Endothelial cell of umbilical vein (primary cell): Measurements from ENCODE around the gene SMAD3. TPM values are rescaled to one million over a fixed set of nuclear protein-coding genes. Genes with fewer than 3 reads are reported as not detected.

ENCODE experiments used
- BruUV-seq: library from RNA; stranded (reverse); fragments of 400-500 nt; replicated peaks from 2 replicates; lab custom pipeline; 2021; lab: Mats Ljungman, UMichigan
- CTCF ChIA-PET: fragments of 300-600, 350-600 bp; sonication (Branson Sonifier 250); formaldehyde crosslinking; loops from one replicate; lab custom pipeline; 2021; ENCODE audit warnings: antibody characterized with exemption, inconsistent platforms; lab: Charles Lee
- POLR2A ChIA-PET: fragments of 300-600, 350-600 bp; sonication (Branson Sonifier 250); formaldehyde crosslinking; loops from one replicate; lab custom pipeline; 2021; ENCODE audit warnings: antibody characterized with exemption, inconsistent platforms; lab: Charles Lee
- DNase-seq: peaks from one replicate; pipeline ENCODE4 v3.0.0-alpha.2; 2011; ENCODE audit warnings: low read depth, low spot score
- FAIRE-seq: peaks from 2 replicates; lab custom pipeline; 2011; peaks lifted over from hg19 to GRCh38; lab: Jason Lieb, UNC
- H2AFZ ChIP-seq: 2 replicates; pipeline ENCODE4 v1.6.0; 2012; ENCODE audit warnings: low read depth, low read length, control low read depth, inconsistent platforms
- H3K27ac ChIP-seq: 2 replicates; pipeline ENCODE4 v1.5.1; 2011; ENCODE audit warnings: low read depth, mild to moderate bottlenecking, control low read depth, low read length, moderate library complexity; ENCODE audit not compliant: insufficient read depth
- H3K27me3 ChIP-seq, 2 experiments: 2 replicates each; pipeline versions ENCODE4 v1.6.0 to v1.6.1; 2011; ENCODE audit warnings: low read length in 2 of 2, mixed read lengths in 1 of 2; ENCODE audit not compliant: control insufficient read depth in 2 of 2, insufficient read depth in 2 of 2
- H3K36me3 ChIP-seq, 2 experiments: 2 replicates in 1 of 2; 3 replicates in 1 of 2; pipeline ENCODE4 v1.5.1; 2011; ENCODE audit warnings: low read length in 2 of 2, mild to moderate bottlenecking in 1 of 2, moderate library complexity in 1 of 2; ENCODE audit not compliant: control insufficient read depth in 2 of 2, insufficient read depth in 2 of 2; ENCODE audit errors: extremely low read depth in 1 of 2
- H3K4me1 ChIP-seq: 3 replicates; pipeline ENCODE4 v1.5.1; 2011; ENCODE audit warnings: mild to moderate bottlenecking, low read length; ENCODE audit not compliant: control insufficient read depth, insufficient read depth; ENCODE audit errors: extremely low read depth
- H3K4me2 ChIP-seq: 2 replicates; pipeline ENCODE4 v1.6.1; 2011; ENCODE audit warnings: low read length, control low read depth, mixed read lengths; ENCODE audit not compliant: insufficient read depth
- H3K4me3 ChIP-seq, 3 experiments: fragments of 200-600 bp in 1 of 3; sonication (generic), shearing (Covaris generic) in 1 of 3; replicated peaks in 1 of 3; 2 replicates each; pipeline ENCODE4 v1.5.1; 2011 to 2016; ENCODE audit warnings: control low read depth in 3 of 3, low read length in 3 of 3, mild to moderate bottlenecking in 2 of 3, inconsistent platforms in 1 of 3, low read depth in 1 of 3, moderate library complexity in 1 of 3; ENCODE audit not compliant: insufficient read depth in 1 of 3
- H3K79me2 ChIP-seq: 2 replicates; pipeline ENCODE4 v1.6.0; 2012; ENCODE audit warnings: low read length, inconsistent platforms; ENCODE audit not compliant: control insufficient read depth, insufficient read depth
- H3K9ac ChIP-seq: replicated peaks from 2 replicates; pipeline ENCODE3; 2011; ENCODE audit warnings: low read length, control low read depth; ENCODE audit not compliant: insufficient read depth; ENCODE audit errors: extremely low read depth
- H3K9me1 ChIP-seq: replicated peaks from 3 replicates; pipeline ENCODE4 v1.6.0; 2011; ENCODE audit warnings: mild to moderate bottlenecking, low read length; ENCODE audit not compliant: control insufficient read depth, insufficient read depth; ENCODE audit errors: extremely low read depth
- H3K9me3 ChIP-seq: replicated peaks from 2 replicates; pipeline ENCODE4 v1.5.1; 2012; ENCODE audit warnings: low read length, inconsistent platforms; ENCODE audit not compliant: control insufficient read depth, insufficient read depth
- H4K20me1 ChIP-seq: replicated peaks from 2 replicates; pipeline ENCODE3; 2011; ENCODE audit warnings: mild to moderate bottlenecking, low read length; ENCODE audit not compliant: control insufficient read depth, insufficient read depth; ENCODE audit errors: extremely low read depth
- CTCF ChIP-seq, 2 donors: IDR thresholded peaks; 1 replicate in 1 of 2; 2 replicates in 1 of 2; pipeline ENCODE4 v1.5.1; 2011; ENCODE audit warnings: low read length in 2 of 2, mild to moderate bottlenecking in 2 of 2, moderate library complexity in 2 of 2, control low read depth in 1 of 2, inconsistent platforms in 1 of 2, low read depth in 1 of 2; ENCODE audit not compliant: insufficient read depth in 1 of 2; ENCODE audit errors: extremely low read depth in 1 of 2
- EZH2 ChIP-seq: IDR thresholded peaks from 2 replicates; pipeline ENCODE4 v1.6.1; 2012; ENCODE audit warnings: borderline replicate concordance, low read depth, mild to moderate bottlenecking, moderate library complexity, low read length, inconsistent platforms; ENCODE audit not compliant: severe bottlenecking
- FOS ChIP-seq: IDR thresholded peaks from 2 replicates; pipeline ENCODE4 v1.6.1; 2011; ENCODE audit warnings: mild to moderate bottlenecking, low read length, moderate library complexity, borderline replicate concordance; ENCODE audit not compliant: insufficient read depth
- GATA2 ChIP-seq: IDR thresholded peaks from 2 replicates; pipeline ENCODE4 v1.7.0; 2011; ENCODE audit warnings: low read depth, mild to moderate bottlenecking, moderate library complexity, mixed read lengths, low read length; ENCODE audit not compliant: insufficient read length, insufficient read depth
- JUN ChIP-seq: IDR thresholded peaks from 2 replicates; pipeline ENCODE4 v1.6.1; 2011; ENCODE audit warnings: borderline replicate concordance, low read depth; ENCODE audit not compliant: insufficient read length, insufficient read depth
- MAX ChIP-seq: IDR thresholded peaks from 2 replicates; pipeline ENCODE4 v1.6.1; 2011; ENCODE audit not compliant: insufficient read depth, insufficient read length
- MYC ChIP-seq: IDR thresholded peaks from one replicate; pipeline ENCODE4 v1.6.1; 2011; ENCODE audit warnings: mild to moderate bottlenecking, low read depth, low read length
- POLR2A ChIP-seq: IDR thresholded peaks from 2 replicates; pipeline ENCODE4 v1.6.1; 2012; ENCODE audit warnings: low read depth, mild to moderate bottlenecking, control low read depth, low read length
- POLR2AphosphoS5 ChIP-seq: IDR thresholded peaks from 2 replicates; pipeline ENCODE4 v1.6.1; 2012; ENCODE audit warnings: low read depth, mild to moderate bottlenecking, control low read depth, low read length, moderate library complexity; ENCODE audit not compliant: insufficient read depth
- dilution Hi-C: fragments of 300-500 bp; cut with MboI; formaldehyde crosslinking; loops from one replicate; pipeline ENCODE4 v1.15.0; 2019; ENCODE audit warnings: low sequenced_read_pairs; ENCODE audit not compliant: extremely low pct_ligation_motif_present
- intact Hi-C: fragments of 100-400 bp; cut with micrococcal nuclease; formaldehyde crosslinking; loops from one replicate; pipeline ENCODE4 v1.10.0; 2022
- polyA plus RNA-seq, 4 experiments: library from polyadenylated mRNA; depleted of rRNA in 3 of 4; stranded (reverse) in 3 of 4; unstranded in 1 of 4; fragments of >200 nt; gene quantifications; 2 replicates each; pipeline versions ENCODE4 v1.2.1 to v1.2.3, GENCODE V29; 2011 to 2012; ENCODE audit warnings: missing spikeins in 1 of 4
- total RNA-seq: library from RNA; stranded (reverse); gene quantifications from 2 replicates; pipeline ENCODE4 v1.2.3, GENCODE V29; 2021

Gene SMAD3
- total and polyA plus RNA-seq, 2 donors (not counting 3 experiments of a cell fraction or from before 2014, with no cell fraction given) = 56.4 to 88.2 TPM

GRCh38 chr15:67186226-67186649 lies 120.8 kb downstream of the SMAD3 start:
- intact Hi-C loops = no loop called here
- peaks cover 36 to 44% of the 10 kb centered on the region in 2 experiments for H3K36me3 ChIP-seq
- no peaks in the 10 kb centered on the region for H3K4me1 ChIP-seq

GRCh38 chr15:67186688-67187087 lies 121.3 kb downstream of the SMAD3 start:
- Histone ChIP-seq H3K27ac (no peak overlapping the region), H3K4me2 (no peak overlapping the region), H3K27me3 (no peaks in the 10 kb centered on the region), H3K4me1 (no peaks in the 10 kb centered on the region), H3K79me2 (peaks cover 6% of the 10 kb centered on the region), H3K4me3 (no peak overlapping the region), H3K36me3 (peaks cover 40 to 44% of the 10 kb centered on the region in 2 experiments), H4K20me1 (no peaks in the 10 kb centered on the region), H3K9me3 (no peaks in the 10 kb centered on the region), H2AFZ (no peak overlapping the region), H3K9ac (no peak overlapping the region), H3K9me1 (no peaks in the 10 kb centered on the region)
- CTCF ChIA-PET = interaction anchor here (2.8 kb wide), 1 partner anchor 240 kb away, joined by 14 read pairs; no protein-coding TSS in a partner anchor
- no peak for FAIRE-seq
- DNase-seq = no peak
- dilution Hi-C loops = no loop called here
- TF ChIP-seq MAX (no peak), MYC (no peak), JUN (no peak), CTCF (IDR thresholded peaks at IDR 0.05; ENCODE audit: extremely low read depth in 1 of 2, insufficient read depth in 1 of 2, low read depth in 1 of 2, low read length in 2 of 2) (no peak), GATA2 (no peak), FOS (no peak), EZH2 (no peak), POLR2A (no peak), POLR2AphosphoS5 (no peak)
- BruUV-seq = no TSS peak
- intact Hi-C loops = no loop called here
- POLR2A ChIA-PET = no interaction called here

More at GRCh38 chr15:67186226-67186649, 120.8 kb downstream of the SMAD3 start:
- Histone ChIP-seq H2AFZ (no peak overlapping the region), H3K4me2 (no peak overlapping the region), H3K4me3 (no peak overlapping the region), H3K27ac (no peak overlapping the region), H3K79me2 (peaks cover 6% of the 10 kb centered on the region), H3K9ac (no peak overlapping the region), H4K20me1 (no peaks in the 10 kb centered on the region), H3K9me3 (no peaks in the 10 kb centered on the region), H3K9me1 (no peaks in the 10 kb centered on the region), H3K27me3 (no peaks in the 10 kb centered on the region)
- no peak for TF ChIP-seq JUN
- no peak for TF ChIP-seq POLR2A
- DNase-seq = no peak
- dilution Hi-C loops = no loop called here
- no TSS peak for BruUV-seq
- CTCF ChIA-PET = interaction anchor here (2.8 kb wide), 1 partner anchor 240 kb away, joined by 14 read pairs; no protein-coding TSS in a partner anchor
- FAIRE-seq = no peak
- POLR2A ChIA-PET = no interaction called here
